Skeletal muscle satellite cell (primary cell): Measurements from ENCODE around the gene DLG4.
"Not testable (repeated sequence)": the region's sequence is repeated elsewhere in the genome, so short reads cannot be mapped to it uniquely, and the experiment has no call there.

Experiments used
- H3K27me3 ChIP-seq: 2 replicates; pipeline ENCODE4 v1.7.0; 2013; ENCODE audit warnings: low read length; ENCODE audit not compliant: control insufficient read depth, insufficient read depth
- H3K36me3 ChIP-seq: 2 replicates; pipeline ENCODE4 v1.7.0; 2013; ENCODE audit warnings: mild to moderate bottlenecking, control low read depth, low read length; ENCODE audit not compliant: insufficient read depth
- H3K4me1 ChIP-seq: 2 replicates; pipeline ENCODE4 v1.7.0; 2013; ENCODE audit warnings: low read length; ENCODE audit not compliant: control insufficient read depth, insufficient read depth
- H3K4me2 ChIP-seq: 2 replicates; pipeline ENCODE4 v1.7.0; 2013; ENCODE audit warnings: mild to moderate bottlenecking, low read length
- H3K4me3 ChIP-seq: 2 replicates; pipeline ENCODE4 v1.7.0; 2013; ENCODE audit warnings: low read length
- H3K9ac ChIP-seq: 2 replicates; pipeline ENCODE4 v1.7.0; 2013; ENCODE audit warnings: mild to moderate bottlenecking, low read depth, low read length, moderate library complexity
- H3K9me3 ChIP-seq: replicated peaks from 2 replicates; pipeline ENCODE4 v1.7.0; 2013; ENCODE audit warnings: mild to moderate bottlenecking, control low read depth, low read length

Gene DLG4

DNA sequence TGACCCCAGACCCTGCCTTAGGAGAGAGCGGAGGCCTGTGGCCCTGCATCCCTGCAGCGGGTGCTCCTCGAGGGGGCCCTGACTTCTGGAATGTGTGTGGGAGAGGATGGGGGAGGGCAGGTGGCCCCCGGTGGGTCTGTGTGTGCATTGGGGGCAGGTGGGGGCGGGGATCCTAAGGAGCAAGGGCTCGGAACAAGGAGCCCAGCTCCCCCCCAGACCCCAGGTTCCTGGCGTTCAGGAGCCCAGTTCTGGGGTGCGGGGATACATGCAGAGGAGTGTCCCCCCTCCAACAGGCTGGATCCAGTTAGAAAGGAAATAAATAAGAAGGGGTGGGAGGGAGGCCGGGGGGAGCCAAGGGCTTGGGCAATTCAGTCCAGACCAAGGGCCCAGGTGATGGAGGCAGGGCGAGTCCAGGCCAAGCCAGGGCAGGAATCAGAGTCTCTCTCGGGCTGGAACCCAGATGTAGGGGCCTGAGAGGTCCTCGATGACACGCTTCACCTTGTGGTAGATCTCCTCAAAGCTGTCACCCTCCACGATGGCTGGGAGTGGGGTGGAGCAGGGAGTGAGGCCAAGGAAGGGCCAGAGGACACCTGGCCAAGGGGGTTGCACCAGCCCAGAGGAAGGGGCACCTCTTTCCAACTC lies 29.2 kb downstream of the DLG4 start:
- H3K27me3 ChIP-seq: no peaks in the 10 kb centered on the region
- H3K36me3 ChIP-seq: peaks cover 21% of the 10 kb centered on the region
- no peak overlapping the region for H3K9ac ChIP-seq
- H3K9me3 ChIP-seq: no peaks in the 10 kb centered on the region
- no peak overlapping the region for H3K4me3 ChIP-seq
- H3K4me2 ChIP-seq: no peak overlapping the region
- no peaks in the 10 kb centered on the region for H3K4me1 ChIP-seq

- Histone ChIP-seq H3K9me3 (no peaks in the 10 kb centered on the region), H3K4me1 (no peaks in the 10 kb centered on the region), H3K4me3 (no peak overlapping the region), H3K27me3 (no peaks in the 10 kb centered on the region), H3K36me3 (peaks cover 4% of the 10 kb centered on the region), H3K9ac (no peak overlapping the region), H3K4me2 (no peak overlapping the region)
These were observed 33.4 kb downstream of the DLG4 start for GRCh38 chr17:7186241-7186640.

GRCh38 chr17:7184647-7185046 lies 35.0 kb downstream of the DLG4 start:
- Histone ChIP-seq H3K4me2 (no peak overlapping the region), H3K4me1 (no peaks in the 10 kb centered on the region), H3K9me3 (no peaks in the 10 kb centered on the region), H3K9ac (no peak overlapping the region), H3K27me3 (no peaks in the 10 kb centered on the region), H3K36me3 (no peaks in the 10 kb centered on the region), H3K4me3 (no peak overlapping the region)

GRCh38 chr17:7184091-7184488 lies 35.5 kb downstream of the DLG4 start:
- no peak overlapping the region for H3K4me3 ChIP-seq
- no peaks in the 10 kb centered on the region for H3K27me3 ChIP-seq
- H3K4me1 ChIP-seq: no peaks in the 10 kb centered on the region
- no peak overlapping the region for H3K9ac ChIP-seq
- no peak overlapping the region for H3K4me2 ChIP-seq
- H3K36me3 ChIP-seq: no peaks in the 10 kb centered on the region
- no peaks in the 10 kb centered on the region for H3K9me3 ChIP-seq

- no peak overlapping the region for H3K9ac ChIP-seq
- H3K9me3 ChIP-seq: no peaks in the 10 kb centered on the region
- H3K4me1 ChIP-seq: no peaks in the 10 kb centered on the region
- no peak overlapping the region for H3K4me3 ChIP-seq
- H3K4me2 ChIP-seq: no peak overlapping the region
- no peaks in the 10 kb centered on the region for H3K27me3 ChIP-seq
- no peaks in the 10 kb centered on the region for H3K36me3 ChIP-seq
These were observed 36.1 kb downstream of the DLG4 start for GRCh38 chr17:7183433-7184090.

DNA sequence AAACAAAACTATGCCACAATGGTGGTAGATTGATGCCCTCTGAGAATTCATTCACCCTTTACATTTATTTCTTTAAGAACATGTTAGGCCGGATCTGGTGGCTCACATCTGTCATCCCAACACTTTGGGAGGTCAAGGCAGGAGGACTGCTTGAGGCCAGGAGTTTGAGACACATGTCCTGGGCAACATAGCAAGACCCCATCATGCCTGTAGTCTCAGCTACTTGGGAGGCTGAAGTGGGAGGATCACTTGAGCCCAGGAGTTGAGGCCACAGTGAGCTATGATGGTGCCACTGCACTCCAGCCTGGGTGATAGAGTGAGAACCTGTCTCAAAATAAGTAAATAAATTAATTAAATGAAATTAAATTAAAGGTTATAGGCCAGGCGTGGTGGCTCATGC lies 37.5 kb downstream of the DLG4 start:
- not testable (repeated sequence) for H3K27me3 ChIP-seq, H3K4me2 ChIP-seq, H3K9ac ChIP-seq, H3K36me3 ChIP-seq, H3K9me3 ChIP-seq, H3K4me3 ChIP-seq
- H3K4me1 ChIP-seq: peaks cover 12% of the 10 kb centered on the region

DNA sequence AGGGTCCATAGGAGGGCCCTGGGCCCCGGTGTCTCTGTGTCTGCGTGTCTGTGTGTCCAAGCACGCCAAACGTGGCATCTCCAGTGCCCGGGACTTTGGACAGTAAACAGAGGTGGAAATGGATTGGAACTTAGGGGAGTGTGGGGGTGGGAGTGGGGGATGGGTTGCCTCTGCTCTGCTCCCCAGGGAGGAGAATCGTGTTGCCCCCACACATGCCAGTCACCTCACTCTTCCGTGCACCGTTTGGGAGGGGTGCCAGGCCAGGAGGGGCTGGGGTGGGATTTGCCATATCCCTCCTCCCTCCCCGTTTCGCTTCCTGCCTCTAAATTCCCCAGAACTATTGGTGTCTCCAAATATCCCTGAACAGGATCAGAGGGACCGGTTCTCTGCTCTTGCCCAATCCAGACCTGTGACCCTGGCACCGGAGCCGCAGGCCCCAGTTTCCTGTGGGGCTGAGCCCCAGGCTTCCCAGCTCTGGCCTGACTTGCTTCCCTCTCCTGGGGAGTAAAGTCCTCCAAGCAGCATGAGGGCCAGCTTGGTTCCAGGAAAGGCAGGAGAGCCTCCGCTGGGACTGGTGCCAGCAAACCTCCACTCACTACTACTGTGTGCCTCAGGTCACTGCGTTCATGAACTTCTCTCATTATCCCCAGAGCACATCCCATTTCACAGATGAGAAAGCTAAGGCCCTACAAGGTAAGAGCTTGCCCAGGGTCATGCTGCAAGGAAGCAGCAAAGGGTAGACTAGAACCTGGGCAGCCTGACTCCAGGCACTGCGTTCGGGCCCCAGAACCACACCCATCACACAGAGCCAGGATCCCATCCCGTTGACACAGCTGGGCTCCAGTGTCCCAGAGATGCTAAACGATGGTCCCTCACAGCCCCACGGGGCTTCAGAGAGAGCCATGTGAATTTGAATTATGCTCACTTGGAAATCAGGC lies 40.0 kb downstream of the DLG4 start, which contains the start of gene ASGR1:
ASGR1 (minus strand) TSS at position 54 of the 938 bp plus-strand sequence. CDS start 807 bp downstream, outside the sequence.
- H3K4me3 ChIP-seq: peak within 1 kb of the TSS; percentile 72
- peak within 1 kb of the TSS; percentile 97 for H3K4me2 ChIP-seq
- no peak within 1 kb of the TSS for H3K9ac ChIP-seq
- H3K9me3 ChIP-seq: no peaks in the 10 kb centered on the region
- peaks cover 13% of the 10 kb centered on the region for H3K4me1 ChIP-seq
- H3K36me3 ChIP-seq: no peaks in the 10 kb centered on the region
- peaks cover 2% of the 10 kb centered on the region for H3K27me3 ChIP-seq

- Histone ChIP-seq H3K4me3 (no peak overlapping the region), H3K4me1 (peaks cover 16% of the 10 kb centered on the region), H3K9ac (no peak overlapping the region), H3K36me3 (no peaks in the 10 kb centered on the region), H3K9me3 (no peaks in the 10 kb centered on the region), H3K4me2 (no peak overlapping the region), H3K27me3 (peaks cover 2% of the 10 kb centered on the region)
These were observed 40.7 kb downstream of the DLG4 start for GRCh38 chr17:7178973-7179316.

- peak overlapping the region; percentile 72 for H3K4me3 ChIP-seq
- H3K36me3 ChIP-seq: no peaks in the 10 kb centered on the region
- H3K9me3 ChIP-seq: no peaks in the 10 kb centered on the region
- peaks cover 2% of the 10 kb centered on the region for H3K27me3 ChIP-seq
- H3K4me2 ChIP-seq: peak overlapping the region; percentile 97
- peaks cover 16% of the 10 kb centered on the region for H3K4me1 ChIP-seq
- peak overlapping the region; percentile 57 for H3K9ac ChIP-seq
These were observed 41.6 kb downstream of the DLG4 start for GRCh38 chr17:7177954-7178477.

- peaks cover 2% of the 10 kb centered on the region for H3K27me3 ChIP-seq
- H3K4me2 ChIP-seq: peak overlapping the region; percentile 97
- peak overlapping the region; percentile 72 for H3K4me3 ChIP-seq
- H3K36me3 ChIP-seq: no peaks in the 10 kb centered on the region
- H3K4me1 ChIP-seq: peaks cover 16% of the 10 kb centered on the region
- H3K9ac ChIP-seq: peak overlapping the region; percentile 57
- no peaks in the 10 kb centered on the region for H3K9me3 ChIP-seq
These were observed 42.3 kb downstream of the DLG4 start for GRCh38 chr17:7177191-7177953.

DNA sequence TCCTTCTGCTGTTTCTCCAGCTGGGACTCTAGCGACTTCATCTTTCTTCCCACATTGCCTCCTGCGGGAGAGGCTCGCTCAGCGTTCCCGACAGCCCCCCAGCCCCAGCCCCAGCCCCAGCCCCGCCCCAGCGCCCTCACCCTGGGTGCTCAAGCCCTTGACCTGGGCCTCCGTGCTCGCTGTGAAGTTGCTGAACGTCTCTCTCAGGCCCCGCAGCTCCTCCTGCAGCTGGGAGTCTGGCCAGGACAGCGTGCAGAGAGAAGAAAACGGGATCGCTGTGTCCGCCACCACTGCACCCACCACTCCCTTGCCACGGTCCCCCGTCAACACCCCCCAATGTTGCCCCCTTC lies 42.8 kb downstream of the DLG4 start:
- H3K36me3 ChIP-seq: no peaks in the 10 kb centered on the region
- peak overlapping the region; percentile 72 for H3K4me3 ChIP-seq
- peak overlapping the region; percentile 97 for H3K4me2 ChIP-seq
- H3K9ac ChIP-seq: no peak overlapping the region
- no peaks in the 10 kb centered on the region for H3K9me3 ChIP-seq
- H3K27me3 ChIP-seq: peaks cover 2% of the 10 kb centered on the region
- H3K4me1 ChIP-seq: peaks cover 16% of the 10 kb centered on the region
